WTC11 (cell line): ENCODE measurements around the gene TMEM234.

Experiments
- CTCF ChIP-seq: fragments of 200-600 bp; IDR thresholded peaks from 2 replicates; pipeline ENCODE4 v1.8.0; 2022; ENCODE audit warnings: antibody characterized with exemption
- ESRRA ChIP-seq: sonication (generic); formaldehyde crosslinking; IDR thresholded peaks from 2 replicates; pipeline ENCODE4 v1.8.1; 2022; ENCODE audit warnings: mild to moderate bottlenecking, missing genetic modification reagents, borderline replicate concordance
- ETV6 ChIP-seq: sonication (generic); formaldehyde crosslinking; IDR thresholded peaks from 2 replicates; pipeline ENCODE4 v1.8.1; 2022; ENCODE audit warnings: mild to moderate bottlenecking, missing genetic modification reagents
- FOXJ3 ChIP-seq: sonication (generic); formaldehyde crosslinking; IDR thresholded peaks from 2 replicates; pipeline ENCODE4 v1.9.0; 2021; ENCODE audit warnings: missing genetic modification reagents, mild to moderate bottlenecking, borderline replicate concordance
- MAX ChIP-seq: sonication (generic); formaldehyde crosslinking; IDR thresholded peaks from 2 replicates; pipeline ENCODE4 v1.8.0; 2022; ENCODE audit warnings: mild to moderate bottlenecking, missing genetic modification reagents
- SP1 ChIP-seq: sonication (generic); formaldehyde crosslinking; conservative IDR thresholded peaks from 2 replicates; pipeline ENCODE4 v1.8.1; 2022; ENCODE audit warnings: missing genetic modification reagents
- USF2 ChIP-seq: sonication (generic); formaldehyde crosslinking; IDR thresholded peaks from 2 replicates; pipeline ENCODE4 v1.8.1; 2023; ENCODE audit warnings: mild to moderate bottlenecking, missing genetic modification reagents, moderate library complexity
- ZNF121 ChIP-seq: sonication (generic); formaldehyde crosslinking; IDR thresholded peaks from 2 replicates; pipeline ENCODE4 v1.8.0; 2023; ENCODE audit warnings: missing genetic modification reagents
- ZNF396 ChIP-seq: fragments of 250-450 bp; sonication (Bioruptor Pico); IDR thresholded peaks from 2 replicates; pipeline ENCODE4 v1.8.0; 2021; ENCODE audit warnings: mild to moderate bottlenecking, moderate library complexity, borderline replicate concordance

GRCh38 chr1:32199717-32200072 lies 22.5 kb downstream of the TMEM234 start:
- no peak for TF ChIP-seq ZNF396 (CRISPR knock-in tag)
- no peak for TF ChIP-seq ETV6 (CRISPR knock-in tag)
- no peak for TF ChIP-seq CTCF
- no peak for TF ChIP-seq FOXJ3 (CRISPR knock-in tag)
- TF ChIP-seq ESRRA = no peak
- no peak for TF ChIP-seq ZNF121 (CRISPR knock-in tag)
- no peak for TF ChIP-seq SP1 (CRISPR knock-in tag)
- no peak for TF ChIP-seq USF2 (CRISPR knock-in tag)
- TF ChIP-seq MAX (CRISPR knock-in tag) = no peak
